SU-DHL-6 (cell line): Measurements from ENCODE around the gene RMND5B.
A peak's percentile ranks its signal among the peaks of the same experiment; 100 is the strongest.

Experiments used
- H2AFZ ChIP-seq: fragments of 200-600 bp; sonication (generic); 2 replicates; pipeline ENCODE4 v1.6.1; 2014; ENCODE audit warnings: low read depth, mild to moderate bottlenecking, moderate library complexity, mixed read lengths, antibody characterized with exemption, low read length; ENCODE audit not compliant: severe bottlenecking
- H3F3A ChIP-seq: fragments of 200-600 bp; shearing (Covaris generic); 2 replicates; pipeline ENCODE4 v1.6.0; 2016; ENCODE audit warnings: antibody characterized with exemption, mild to moderate bottlenecking; ENCODE audit not compliant: insufficient read depth
- H3K27ac ChIP-seq: fragments of 200-600 bp; sonication (generic); 2 replicates; pipeline ENCODE4 v1.5.1; 2016; ENCODE audit warnings: low read depth, mild to moderate bottlenecking, low read length, moderate library complexity, mixed read lengths
- H3K27me3 ChIP-seq: fragments of 200-600 bp; sonication (generic), shearing (Covaris generic); 2 replicates; pipeline ENCODE4 v1.6.0; 2014; ENCODE audit warnings: mild to moderate bottlenecking, low read length
- H3K36me3 ChIP-seq: fragments of 200-600 bp; sonication (generic); 2 replicates; pipeline ENCODE4 v1.6.1; 2014; ENCODE audit warnings: mild to moderate bottlenecking, low read length, mixed read lengths
- H3K4me2 ChIP-seq: fragments of 300-600, 200-600 bp; shearing (Covaris generic), sonication (generic); 2 replicates; pipeline ENCODE4 v1.6.0; 2014; ENCODE audit warnings: low read length, low read depth, mild to moderate bottlenecking; ENCODE audit not compliant: poor library complexity, severe bottlenecking
- H3K4me3 ChIP-seq: fragments of 200-600 bp; sonication (generic); 2 replicates; pipeline ENCODE4 v1.5.1; 2014; ENCODE audit warnings: antibody characterized with exemption, low read length, mild to moderate bottlenecking, mixed read lengths; ENCODE audit not compliant: insufficient read depth, poor library complexity, severe bottlenecking
- H3K79me2 ChIP-seq: fragments of 200-600 bp; sonication (generic); 2 replicates; pipeline ENCODE4 v1.6.1; 2014; ENCODE audit warnings: mild to moderate bottlenecking, low read length, moderate library complexity; ENCODE audit not compliant: insufficient read depth
- H3K9ac ChIP-seq: fragments of 200-600 bp; sonication (generic); 2 replicates; pipeline ENCODE4 v1.7.0; 2014; ENCODE audit warnings: mild to moderate bottlenecking, low read length
- H3K9me2 ChIP-seq: fragments of 200-600 bp; sonication (generic); replicated peaks from 2 replicates; pipeline ENCODE4 v1.6.1; 2014; ENCODE audit warnings: low read length; ENCODE audit not compliant: insufficient read depth
- H3K9me3 ChIP-seq: fragments of 200-600 bp; sonication (generic); 2 replicates; pipeline ENCODE4 v1.6.1; 2014; ENCODE audit warnings: low read length, mixed read lengths; ENCODE audit not compliant: insufficient read depth
- H4K20me1 ChIP-seq: fragments of 200-600 bp; sonication (generic); 2 replicates; pipeline ENCODE4 v1.6.1; 2014; ENCODE audit warnings: low read depth, mild to moderate bottlenecking, antibody characterized with exemption, low read length, moderate library complexity, mixed read lengths
- EZH2phosphoT487 ChIP-seq: fragments of 200-600 bp; sonication (generic), shearing (Covaris generic); conservative IDR thresholded peaks from 2 replicates; pipeline ENCODE4 v1.6.1; 2018; ENCODE audit warnings: mild to moderate bottlenecking, antibody characterized with exemption, low read length, moderate library complexity, mixed read lengths
- TF ChIP-seq, protein P1 (sequence below): fragments of 200-600 bp; sonication (generic); IDR thresholded peaks from one replicate; pipeline ENCODE4 v1.5.1; 2017; ENCODE audit warnings: antibody characterized with exemption, mild to moderate bottlenecking, low read length, moderate library complexity; ENCODE audit not compliant: insufficient read depth, poor library complexity, severe bottlenecking

RMND5B gene, protein sequence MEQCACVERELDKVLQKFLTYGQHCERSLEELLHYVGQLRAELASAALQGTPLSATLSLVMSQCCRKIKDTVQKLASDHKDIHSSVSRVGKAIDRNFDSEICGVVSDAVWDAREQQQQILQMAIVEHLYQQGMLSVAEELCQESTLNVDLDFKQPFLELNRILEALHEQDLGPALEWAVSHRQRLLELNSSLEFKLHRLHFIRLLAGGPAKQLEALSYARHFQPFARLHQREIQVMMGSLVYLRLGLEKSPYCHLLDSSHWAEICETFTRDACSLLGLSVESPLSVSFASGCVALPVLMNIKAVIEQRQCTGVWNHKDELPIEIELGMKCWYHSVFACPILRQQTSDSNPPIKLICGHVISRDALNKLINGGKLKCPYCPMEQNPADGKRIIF

GRCh38 chr5:178130576-178131445 lies at the start of gene RMND5B:
Gene RMND5B, plus strand, starts transcription at chr5:178131014. Its CDS starts 7,106 bp downstream, at chr5:178138120.
- no peaks in the 10 kb centered on the region for H3K27me3 ChIP-seq

GRCh38 chr5:178081571-178082243 lies 49.1 kb upstream of the RMND5B start:
- Histone ChIP-seq H3K27me3 (no peaks in the 10 kb centered on the region), H3K9ac (no peak overlapping the region), H3K36me3 (no peaks in the 10 kb centered on the region), H3K9me3 (no peaks in the 10 kb centered on the region), H2AFZ (no peak overlapping the region), H4K20me1 (no peaks in the 10 kb centered on the region), H3F3A (no peaks in the 10 kb centered on the region), H3K4me3 (no peak overlapping the region), H3K27ac (no peak overlapping the region), H3K4me2 (no peak overlapping the region), H3K9me2 (no peaks in the 10 kb centered on the region), H3K79me2 (no peaks in the 10 kb centered on the region)
- no peak for TF ChIP-seq EZH2phosphoT487
- TF ChIP-seq, protein P1, sequence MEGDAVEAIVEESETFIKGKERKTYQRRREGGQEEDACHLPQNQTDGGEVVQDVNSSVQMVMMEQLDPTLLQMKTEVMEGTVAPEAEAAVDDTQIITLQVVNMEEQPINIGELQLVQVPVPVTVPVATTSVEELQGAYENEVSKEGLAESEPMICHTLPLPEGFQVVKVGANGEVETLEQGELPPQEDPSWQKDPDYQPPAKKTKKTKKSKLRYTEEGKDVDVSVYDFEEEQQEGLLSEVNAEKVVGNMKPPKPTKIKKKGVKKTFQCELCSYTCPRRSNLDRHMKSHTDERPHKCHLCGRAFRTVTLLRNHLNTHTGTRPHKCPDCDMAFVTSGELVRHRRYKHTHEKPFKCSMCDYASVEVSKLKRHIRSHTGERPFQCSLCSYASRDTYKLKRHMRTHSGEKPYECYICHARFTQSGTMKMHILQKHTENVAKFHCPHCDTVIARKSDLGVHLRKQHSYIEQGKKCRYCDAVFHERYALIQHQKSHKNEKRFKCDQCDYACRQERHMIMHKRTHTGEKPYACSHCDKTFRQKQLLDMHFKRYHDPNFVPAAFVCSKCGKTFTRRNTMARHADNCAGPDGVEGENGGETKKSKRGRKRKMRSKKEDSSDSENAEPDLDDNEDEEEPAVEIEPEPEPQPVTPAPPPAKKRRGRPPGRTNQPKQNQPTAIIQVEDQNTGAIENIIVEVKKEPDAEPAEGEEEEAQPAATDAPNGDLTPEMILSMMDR = no peak

More at GRCh38 chr5:178130576-178131445, at the start of gene RMND5B:
- H3K9ac ChIP-seq = peak within 1 kb of the TSS; percentile 97
- peaks cover 46% of the 10 kb centered on the region for H3K79me2 ChIP-seq
- peak within 1 kb of the TSS; percentile 15 for H2AFZ ChIP-seq
- H3K4me3 ChIP-seq = peak within 1 kb of the TSS; percentile 90
- no peaks in the 10 kb centered on the region for H3K9me3 ChIP-seq
- H3K27ac ChIP-seq = peak within 1 kb of the TSS; percentile 77
- no peaks in the 10 kb centered on the region for H4K20me1 ChIP-seq
- H3K4me2 ChIP-seq = peak within 1 kb of the TSS; percentile 93
- H3K9me2 ChIP-seq = no peaks in the 10 kb centered on the region
- H3F3A ChIP-seq = peaks cover 11% of the 10 kb centered on the region
- H3K36me3 ChIP-seq = no peaks in the 10 kb centered on the region; the same call in 1 of the 2 replicates
- TF ChIP-seq, protein P1 = no peak
- TF ChIP-seq EZH2phosphoT487 = no peak

GRCh38 chr5:178083922-178084321 lies 46.9 kb upstream of the RMND5B start:
- H3K4me3 ChIP-seq = no peak overlapping the region
- H3K79me2 ChIP-seq = no peaks in the 10 kb centered on the region
- no peak overlapping the region for H3K27ac ChIP-seq
- H3K9me2 ChIP-seq = no peaks in the 10 kb centered on the region
- no peak overlapping the region for H3K9ac ChIP-seq
- no peaks in the 10 kb centered on the region for H3F3A ChIP-seq
- H3K4me2 ChIP-seq = no peak overlapping the region
- H3K36me3 ChIP-seq = no peaks in the 10 kb centered on the region
- no peaks in the 10 kb centered on the region for H4K20me1 ChIP-seq
- H3K27me3 ChIP-seq = no peaks in the 10 kb centered on the region
- H3K9me3 ChIP-seq = no peaks in the 10 kb centered on the region
- H2AFZ ChIP-seq = no peak overlapping the region
- TF ChIP-seq, protein P1 = no peak
- no peak for TF ChIP-seq EZH2phosphoT487
